Non-pigmented ciliary epithelial cell (primary cell): ENCODE measurements around the gene FUT1.
"Not testable (repeated sequence)": the region's sequence is repeated elsewhere in the genome, so short reads cannot be mapped to it uniquely, and the experiment has no call there.

Source experiments
- DNase-seq: peaks from one replicate; pipeline ENCODE4 v3.0.0-alpha.2; 2010; ENCODE audit warnings: low read depth

The FUT1 gene

GRCh38 chr19:48752496-48753365 is at the start of gene FUT1:
Gene FUT1, minus strand, starts transcription at chr19:48752641. Its CDS starts 1,360 bp downstream, at chr19:48751281.
- DNase-seq: no peak

- no peak for DNase-seq
Observed at GRCh38 chr19:48799358-48800300, 47.2 kb upstream of the FUT1 start.

GRCh38 chr19:48798937-48799336 is 46.5 kb upstream of the FUT1 start:
- no peak for DNase-seq

- DNase-seq: no peak
Observed at GRCh38 chr19:48797103-48797502, 44.7 kb upstream of the FUT1 start.

- no peak for DNase-seq
Observed at GRCh38 chr19:48796298-48797083, 44.0 kb upstream of the FUT1 start.

- DNase-seq: no peak
Observed at GRCh38 chr19:48795685-48796070, 43.2 kb upstream of the FUT1 start.

- DNase-seq: peak; percentile 81
Observed at GRCh38 chr19:48795055-48795684, 42.7 kb upstream of the FUT1 start.

GRCh38 chr19:48794291-48794690 is 41.9 kb upstream of the FUT1 start:
- DNase-seq: no peak

GRCh38 chr19:48793271-48793670 is 40.8 kb upstream of the FUT1 start:
- DNase-seq: no peak

- DNase-seq: not testable (repeated sequence)
Observed at GRCh38 chr19:48787331-48787730, 34.9 kb upstream of the FUT1 start.

- DNase-seq: not testable (repeated sequence)
Observed at GRCh38 chr19:48786422-48786821, 34.0 kb upstream of the FUT1 start.

- DNase-seq: no peak
Observed at GRCh38 chr19:48784527-48784926, 32.1 kb upstream of the FUT1 start.

GRCh38 chr19:48780631-48781391 is 28.4 kb upstream of the FUT1 start:
- no peak for DNase-seq

GRCh38 chr19:48779636-48780035 is 27.2 kb upstream of the FUT1 start:
- no peak for DNase-seq

GRCh38 chr19:48777720-48778119 is 25.3 kb upstream of the FUT1 start:
- no peak for DNase-seq

GRCh38 chr19:48777139-48777538 is 24.7 kb upstream of the FUT1 start:
- DNase-seq: no peak

- no peak for DNase-seq
Observed at GRCh38 chr19:48772503-48772953, 20.1 kb upstream of the FUT1 start.

- DNase-seq: no peak
Observed at GRCh38 chr19:48770734-48771472, 18.5 kb upstream of the FUT1 start.

- peak; percentile 63 for DNase-seq
Observed at GRCh38 chr19:48770266-48770665, 17.8 kb upstream of the FUT1 start.
